GM10248 (cell line): ENCODE measurements around the gene RERE.

ENCODE experiments used
- CTCF ChIA-PET: fragments of 300-600 bp; sonication (Branson Sonifier 250); formaldehyde crosslinking; extraction: SDS; loops from one replicate; lab custom pipeline; 2021; ENCODE audit warnings: antibody characterized with exemption; lab: Yijun Ruan, JAX
- POLR2A ChIA-PET: fragments of 350-650 bp; sonication (Branson Sonifier 250); formaldehyde crosslinking; extraction: SDS; loops from one replicate; lab custom pipeline; 2020; ENCODE audit warnings: antibody characterized with exemption; lab: Yijun Ruan, JAX
- DNase-seq: peaks from one replicate; pipeline ENCODE4 v3.0.0; 2012; ENCODE audit errors: extremely low spot score
- TF ChIP-seq, protein P1 (sequence below): IDR thresholded peaks from 2 replicates; pipeline ENCODE4 v1.5.1; 2012; ENCODE audit warnings: mild to moderate bottlenecking, low read depth; ENCODE audit errors: extremely low read depth, missing control alignments, control extremely low read depth

RERE gene

DNA sequence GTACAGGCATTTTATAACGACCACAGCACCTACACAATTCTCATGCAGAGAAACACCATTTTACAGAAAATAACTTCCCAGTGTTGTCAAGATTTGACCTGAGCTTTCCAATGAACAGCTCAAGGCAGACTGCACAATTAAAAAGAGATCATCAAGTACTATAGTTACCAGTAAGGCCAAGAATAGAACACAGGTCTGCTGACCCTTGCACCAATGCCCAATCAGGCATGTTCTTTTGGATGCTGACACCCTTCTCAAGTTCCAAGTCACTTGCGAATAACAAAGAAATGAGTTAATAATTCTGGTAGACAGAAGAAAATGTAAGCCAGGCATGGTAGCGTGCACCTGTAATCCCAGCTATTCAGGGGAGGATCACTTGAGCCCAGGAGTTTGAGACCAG, 397.6 kb downstream of the RERE start:
- DNase-seq: no peak
- ChIA-PET CTCF (interaction anchor here (0.8 to 1.5 kb wide), 4 partner anchors 8 to 91 kb away, joined by 3 read pairs; no protein-coding TSS in a partner anchor), POLR2A (no interaction called here)
- TF ChIP-seq, protein P1, sequence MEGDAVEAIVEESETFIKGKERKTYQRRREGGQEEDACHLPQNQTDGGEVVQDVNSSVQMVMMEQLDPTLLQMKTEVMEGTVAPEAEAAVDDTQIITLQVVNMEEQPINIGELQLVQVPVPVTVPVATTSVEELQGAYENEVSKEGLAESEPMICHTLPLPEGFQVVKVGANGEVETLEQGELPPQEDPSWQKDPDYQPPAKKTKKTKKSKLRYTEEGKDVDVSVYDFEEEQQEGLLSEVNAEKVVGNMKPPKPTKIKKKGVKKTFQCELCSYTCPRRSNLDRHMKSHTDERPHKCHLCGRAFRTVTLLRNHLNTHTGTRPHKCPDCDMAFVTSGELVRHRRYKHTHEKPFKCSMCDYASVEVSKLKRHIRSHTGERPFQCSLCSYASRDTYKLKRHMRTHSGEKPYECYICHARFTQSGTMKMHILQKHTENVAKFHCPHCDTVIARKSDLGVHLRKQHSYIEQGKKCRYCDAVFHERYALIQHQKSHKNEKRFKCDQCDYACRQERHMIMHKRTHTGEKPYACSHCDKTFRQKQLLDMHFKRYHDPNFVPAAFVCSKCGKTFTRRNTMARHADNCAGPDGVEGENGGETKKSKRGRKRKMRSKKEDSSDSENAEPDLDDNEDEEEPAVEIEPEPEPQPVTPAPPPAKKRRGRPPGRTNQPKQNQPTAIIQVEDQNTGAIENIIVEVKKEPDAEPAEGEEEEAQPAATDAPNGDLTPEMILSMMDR: no peak

DNA sequence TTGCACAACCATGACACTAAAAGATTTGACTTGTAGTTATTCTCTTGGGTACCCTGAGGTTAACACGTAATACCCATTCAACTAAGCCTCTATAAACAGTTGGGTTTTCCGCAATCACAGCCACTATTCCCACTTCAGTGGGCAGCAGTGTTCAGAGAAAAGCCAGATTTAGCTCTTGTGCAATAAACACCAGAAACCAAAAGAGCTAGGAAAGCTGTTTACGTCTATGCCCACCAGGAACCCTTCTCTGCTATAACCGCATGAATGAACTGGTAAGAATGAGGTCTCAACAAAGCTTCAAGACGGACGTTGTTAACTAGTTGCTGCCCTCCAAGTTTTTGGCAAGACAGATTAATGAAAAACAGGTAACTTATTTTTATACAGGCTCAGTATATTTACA, 398.3 kb downstream of the RERE start:
- POLR2A ChIA-PET: no interaction called here
- CTCF ChIA-PET: interaction anchor here (0.8 to 1.5 kb wide), 4 partner anchors 9 to 92 kb away, joined by 3 read pairs; no protein-coding TSS in a partner anchor
- no peak for DNase-seq
- TF ChIP-seq, protein P1: no peak

DNA sequence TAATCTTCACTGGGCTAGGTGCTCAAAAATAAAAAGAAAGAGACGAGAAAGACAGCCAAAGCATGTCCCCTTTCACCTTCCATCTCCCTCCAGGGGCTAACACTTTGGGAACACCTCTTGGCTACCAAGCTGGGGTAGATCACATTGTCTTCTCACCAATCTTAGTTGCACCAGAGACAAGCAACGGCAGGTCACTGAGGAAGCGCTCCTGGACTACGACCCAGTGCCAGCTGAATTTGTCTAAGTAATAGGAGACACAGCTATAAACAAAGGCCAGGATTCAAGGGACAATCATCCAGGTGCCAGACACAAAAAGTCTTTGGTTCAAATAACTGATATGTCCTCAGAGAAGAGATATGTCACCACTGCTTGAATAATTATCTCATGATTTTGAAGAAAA, 399.1 kb downstream of the RERE start:
- CTCF ChIA-PET: interaction anchor here (1.5 kb wide), 1 partner anchor 9 kb away, joined by 3 read pairs; no protein-coding TSS in a partner anchor
- POLR2A ChIA-PET: no interaction called here
- TF ChIP-seq, protein P1: no peak
- DNase-seq: no peak

DNA sequence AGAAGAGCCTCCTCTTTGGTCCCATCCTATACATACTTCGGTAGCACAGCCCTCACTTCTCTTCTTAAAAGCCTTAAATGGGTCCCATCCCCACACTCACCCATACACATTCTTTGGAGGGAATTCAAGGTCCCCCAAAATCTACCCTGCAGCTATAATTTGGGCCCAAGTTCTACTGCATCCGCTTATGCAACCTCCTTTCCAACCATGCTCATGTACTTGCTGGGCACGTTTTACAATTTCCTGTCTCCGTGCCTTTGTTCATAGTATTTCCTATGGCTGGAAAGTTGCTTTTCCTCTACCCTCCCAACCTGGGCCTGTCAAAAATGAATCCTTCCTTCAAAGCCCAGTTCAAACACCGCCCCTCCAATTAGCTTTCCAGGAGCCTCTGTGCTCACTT, 399.8 kb downstream of the RERE start:
- CTCF ChIA-PET: interaction anchor here (0.8 kb wide), 1 partner anchor 8 kb away, joined by 3 read pairs; no protein-coding TSS in a partner anchor
- TF ChIP-seq, protein P1: no peak
- POLR2A ChIA-PET: no interaction called here
- no peak for DNase-seq

DNA sequence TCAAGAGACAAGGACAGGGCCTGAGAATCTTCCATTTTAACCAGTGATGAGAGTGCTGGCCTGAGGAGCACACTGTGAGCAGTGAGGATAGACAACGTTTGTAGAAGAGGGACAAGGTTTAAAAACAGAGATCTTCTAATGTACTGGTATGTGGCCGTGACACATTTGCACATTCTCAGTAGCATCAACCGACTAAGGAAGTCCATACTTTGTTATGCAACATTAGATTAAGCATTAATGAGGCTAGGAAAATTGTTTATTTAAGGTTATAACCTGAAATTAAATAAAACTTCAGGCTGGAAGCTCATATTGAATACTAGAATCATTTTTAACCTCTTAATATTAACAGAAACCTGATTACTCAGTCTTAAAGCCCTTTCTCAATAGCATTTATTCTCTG, 400.6 kb downstream of the RERE start:
- ChIA-PET POLR2A (no interaction called here), CTCF (interaction anchor here (0.8 to 2.0 kb wide), 2 partner anchors 8 to 432 kb away, joined by 3 to 4 read pairs; no protein-coding TSS in a partner anchor)
- no peak for DNase-seq
- TF ChIP-seq, protein P1: no peak

DNA sequence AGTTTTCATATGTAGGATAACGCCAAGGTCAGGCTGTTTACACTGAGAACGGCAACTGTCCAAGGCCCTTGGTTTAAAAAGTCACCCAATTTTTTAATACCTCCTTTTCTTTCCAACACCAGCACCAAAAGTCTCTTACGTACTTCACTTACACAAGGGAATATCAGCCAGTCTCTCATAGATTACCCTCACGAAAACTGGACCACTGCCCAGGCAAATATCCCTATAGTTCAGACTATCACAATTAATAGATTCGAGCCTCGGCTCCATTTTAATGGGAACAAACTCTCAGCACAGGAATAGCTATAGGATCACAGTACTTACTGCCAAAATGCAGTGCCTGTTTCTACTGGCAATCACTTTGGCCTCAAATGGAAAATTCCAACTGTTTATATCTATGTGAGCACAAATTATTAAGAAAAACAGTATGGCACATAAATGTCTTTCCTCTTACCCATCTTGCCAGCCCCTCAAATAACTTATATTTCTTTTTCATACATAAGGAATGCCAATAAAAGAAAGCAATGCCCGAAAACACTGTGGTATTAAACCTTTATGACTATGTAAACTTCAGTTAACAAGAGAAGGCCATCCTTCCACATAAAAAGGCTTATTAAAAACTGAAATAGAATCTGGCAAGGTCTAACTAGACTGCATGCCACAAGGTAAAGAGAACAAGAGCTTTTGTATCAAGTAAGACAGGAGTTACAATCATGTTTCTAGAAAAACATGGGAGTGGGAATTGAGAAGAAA, 401.7 kb downstream of the RERE start:
- DNase-seq: no peak
- ChIA-PET POLR2A (no interaction called here), CTCF (interaction anchor here (2.0 kb wide), 1 partner anchor 433 kb away, joined by 4 read pairs; no protein-coding TSS in a partner anchor)
- TF ChIP-seq, protein P1: no peak
